CD4-positive, alpha-beta T cell treated with Interleukin-6 for 4 hours (primary cell): Measurements from ENCODE around the gene TAF3.
A peak's percentile ranks its signal among the peaks of the same experiment; 100 is the strongest.

Source experiments
- DNase-seq: peaks from one replicate; pipeline ENCODE4 v3.0.0-alpha.2; 2020; ENCODE audit warnings: mixed read lengths

The TAF3 gene

GRCh38 chr10:8061274-8062211 lies 243.2 kb downstream of the TAF3 start:
- peak; percentile 66 for DNase-seq

GRCh38 chr10:8063128-8063908 lies 245.0 kb downstream of the TAF3 start:
- no peak for DNase-seq

GRCh38 chr10:8063935-8064334 lies 245.6 kb downstream of the TAF3 start:
- DNase-seq: no peak

- no peak for DNase-seq
Measured at GRCh38 chr10:8064436-8064835, 246.1 kb downstream of the TAF3 start.

GRCh38 chr10:8065651-8066050 lies 247.3 kb downstream of the TAF3 start:
- no peak for DNase-seq

- DNase-seq: no peak
Measured at GRCh38 chr10:8066124-8066523, 247.8 kb downstream of the TAF3 start.
